Activated T-cell treated with anti-CD3 and anti-CD28 coated beads, Interleukin-2, amount 50 U/mL, for 4 hours (primary cell): ENCODE data around the gene SFXN2. TPM values are rescaled to one million over a fixed set of nuclear protein-coding genes. Genes with fewer than 3 reads are reported as not detected.

Experiments used
- total RNA-seq, 3 donors: library from RNA; stranded (reverse); gene quantifications; one replicate each; pipeline ENCODE4 v1.2.1, GENCODE V29; 2021

SFXN2 gene
- total RNA-seq, 3 donors from 2014 or later = 29.0 to 33.7 (median 31.2) TPM

Other genes starting within 250 kb of the SFXN2 start
- gene ACTR1A, start 211.9 kb upstream of the SFXN2 start, total RNA-seq = 10 to 100 TPM; 65.2 to 69.8 (median 67.1) TPM
- gene SUFU, start 210.7 kb upstream of the SFXN2 start, total RNA-seq = 1 to 10 TPM; 8.7 to 8.8 (median 8.8) TPM
- gene TRIM8, start 70.2 kb upstream of the SFXN2 start, total RNA-seq = 10 to 100 TPM; 53.9 to 67.6 (median 59.9) TPM
- 1 to 10 TPM; 3.2 to 4.8 (median 3.3) TPM for gene ARL3, start 239 bp upstream of the SFXN2 start, total RNA-seq
- gene WBP1L, start 29.3 kb downstream of the SFXN2 start, total RNA-seq = 10 to 100 TPM; 12.8 to 15.1 (median 14.0) TPM
- gene CYP17A1, start 122.8 kb downstream of the SFXN2 start, total RNA-seq = 1 to 10 TPM; 1.2 to 1.9 (median 1.5) TPM
- gene BORCS7, start 139.6 kb downstream of the SFXN2 start, total RNA-seq = 1 to 10 TPM; 9.1 to 9.8 (median 9.3) TPM
- gene AS3MT, start 154.8 kb downstream of the SFXN2 start, total RNA-seq = under 1 TPM; 0.18 to 0.22 (median 0.18) TPM
- 1 to 10 TPM; 6.0 to 6.3 (median 6.1) TPM for gene CNNM2, start 203.7 kb downstream of the SFXN2 start, total RNA-seq